OCI-LY1 (cell line): Measurements from ENCODE around the gene SNTB2.
"Not testable (repeated sequence)": the region's sequence is repeated elsewhere in the genome, so short reads cannot be mapped to it uniquely, and the experiment has no call there.

Experiments used
- H2AFZ ChIP-seq: fragments of 200-600 bp; sonication (generic), shearing (Covaris generic); 2 replicates; pipeline ENCODE4 v1.6.0; 2014; ENCODE audit warnings: antibody characterized with exemption, mild to moderate bottlenecking, low read length
- H3F3A ChIP-seq: fragments of 200-600 bp; sonication (generic), shearing (Covaris generic); 2 replicates; pipeline ENCODE4 v1.6.0; 2014; ENCODE audit warnings: mild to moderate bottlenecking, antibody characterized with exemption, low read length, moderate library complexity; ENCODE audit not compliant: insufficient read depth
- H3K27ac ChIP-seq: fragments of 200-600 bp; sonication (generic); 2 replicates; pipeline ENCODE4 v1.5.1; 2014; ENCODE audit warnings: low read length, mixed run types, mild to moderate bottlenecking, low read depth; ENCODE audit not compliant: poor library complexity, severe bottlenecking
- H3K27me3 ChIP-seq: fragments of 200-600 bp; sonication (generic); 2 replicates; pipeline ENCODE4 v1.6.0; 2014; ENCODE audit warnings: antibody characterized with exemption, mild to moderate bottlenecking, low read length, moderate library complexity; ENCODE audit not compliant: insufficient read depth
- H3K36me3 ChIP-seq: fragments of 200-600 bp; sonication (generic); 2 replicates; pipeline ENCODE4 v1.6.1; 2014; ENCODE audit warnings: mild to moderate bottlenecking, antibody characterized with exemption, low read length, moderate library complexity, mixed read lengths; ENCODE audit not compliant: insufficient read depth
- H3K4me1 ChIP-seq: fragments of 200-600 bp; sonication (generic); 2 replicates; pipeline ENCODE4 v1.5.1; 2014; ENCODE audit warnings: mild to moderate bottlenecking, low read length, moderate library complexity; ENCODE audit not compliant: insufficient read depth, severe bottlenecking
- H3K4me2 ChIP-seq: fragments of 200-600 bp; sonication (generic), shearing (Covaris generic); 2 replicates; pipeline ENCODE4 v1.6.1; 2014; ENCODE audit warnings: low read length
- H3K4me3 ChIP-seq: fragments of 200-600 bp; sonication (generic); 2 replicates; pipeline ENCODE4 v1.5.1; 2014; ENCODE audit warnings: low read length, low read depth, mild to moderate bottlenecking, mixed read lengths; ENCODE audit not compliant: poor library complexity, severe bottlenecking
- H3K79me2 ChIP-seq: fragments of 200-600 bp; shearing (Covaris generic); 2 replicates; pipeline ENCODE4 v1.6.1; 2016; ENCODE audit warnings: mixed run types, low read length, mixed read lengths; ENCODE audit not compliant: insufficient read depth
- H3K9ac ChIP-seq: fragments of 200-600 bp; sonication (generic), shearing (Covaris generic); 2 replicates; pipeline ENCODE4 v1.6.1; 2014; ENCODE audit warnings: mild to moderate bottlenecking, low read length, mixed read lengths
- H3K9me2 ChIP-seq: fragments of 200-600 bp; sonication (generic), shearing (Covaris generic); 2 replicates; pipeline ENCODE4 v1.6.1; 2014; ENCODE audit warnings: low read depth, mild to moderate bottlenecking, low read length, mixed read lengths
- H3K9me3 ChIP-seq: fragments of 200-600 bp; shearing (Covaris generic); 2 replicates; pipeline ENCODE4 v1.6.1; 2014; ENCODE audit warnings: low read length, mixed read lengths
- H4K20me1 ChIP-seq: fragments of 200-600 bp; sonication (generic), shearing (Covaris generic); 2 replicates; pipeline ENCODE4 v1.6.0; 2016; ENCODE audit warnings: mild to moderate bottlenecking, low read length; ENCODE audit not compliant: insufficient read depth
- EZH2 ChIP-seq: fragments of 200-600 bp; sonication (generic), shearing (Covaris generic); IDR thresholded peaks from 2 replicates; pipeline ENCODE4 v1.8.0; 2017; ENCODE audit warnings: borderline replicate concordance, mixed run types, mild to moderate bottlenecking, antibody characterized with exemption, low read length, moderate library complexity, mixed read lengths
- TF ChIP-seq, protein P1 (sequence below): fragments of 200-600 bp; sonication (generic), shearing (Covaris generic); IDR thresholded peaks from 2 replicates; pipeline ENCODE4 v1.5.1; 2017; ENCODE audit warnings: mild to moderate bottlenecking, antibody characterized with exemption, low read length, moderate library complexity, mixed read lengths

SNTB2 gene

DNA sequence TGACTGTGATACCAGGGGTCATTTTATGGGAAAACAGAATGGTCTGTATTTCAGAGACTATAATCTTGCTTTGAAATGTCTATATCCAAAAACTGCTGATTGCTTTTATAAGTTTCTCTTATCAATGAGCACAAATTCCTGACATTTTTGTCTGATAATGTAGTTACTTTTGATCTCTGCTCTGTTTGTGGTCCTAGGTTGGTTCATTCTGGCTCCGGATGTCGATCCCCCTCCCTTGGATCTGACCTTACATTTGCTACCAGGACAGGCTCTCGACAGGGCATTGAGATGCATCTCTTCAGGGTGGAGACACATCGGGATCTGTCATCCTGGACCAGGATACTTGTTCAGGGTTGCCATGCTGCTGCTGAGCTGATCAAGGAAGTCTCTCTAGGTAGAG lies 96.9 kb downstream of the SNTB2 start:
- no peaks in the 10 kb centered on the region for H3K9me2 ChIP-seq
- no peaks in the 10 kb centered on the region for H3K79me2 ChIP-seq
- no peaks in the 10 kb centered on the region for H3F3A ChIP-seq
- H3K27ac ChIP-seq: no peak overlapping the region
- H3K4me2 ChIP-seq: no peak overlapping the region
- no peak overlapping the region for H2AFZ ChIP-seq
- no peaks in the 10 kb centered on the region for H4K20me1 ChIP-seq
- no peaks in the 10 kb centered on the region for H3K4me1 ChIP-seq
- peaks cover 40% of the 10 kb centered on the region for H3K36me3 ChIP-seq
- no peak overlapping the region for H3K4me3 ChIP-seq
- no peaks in the 10 kb centered on the region for H3K9me3 ChIP-seq
- no peaks in the 10 kb centered on the region for H3K27me3 ChIP-seq
- no peak overlapping the region for H3K9ac ChIP-seq
- TF ChIP-seq, protein P1, sequence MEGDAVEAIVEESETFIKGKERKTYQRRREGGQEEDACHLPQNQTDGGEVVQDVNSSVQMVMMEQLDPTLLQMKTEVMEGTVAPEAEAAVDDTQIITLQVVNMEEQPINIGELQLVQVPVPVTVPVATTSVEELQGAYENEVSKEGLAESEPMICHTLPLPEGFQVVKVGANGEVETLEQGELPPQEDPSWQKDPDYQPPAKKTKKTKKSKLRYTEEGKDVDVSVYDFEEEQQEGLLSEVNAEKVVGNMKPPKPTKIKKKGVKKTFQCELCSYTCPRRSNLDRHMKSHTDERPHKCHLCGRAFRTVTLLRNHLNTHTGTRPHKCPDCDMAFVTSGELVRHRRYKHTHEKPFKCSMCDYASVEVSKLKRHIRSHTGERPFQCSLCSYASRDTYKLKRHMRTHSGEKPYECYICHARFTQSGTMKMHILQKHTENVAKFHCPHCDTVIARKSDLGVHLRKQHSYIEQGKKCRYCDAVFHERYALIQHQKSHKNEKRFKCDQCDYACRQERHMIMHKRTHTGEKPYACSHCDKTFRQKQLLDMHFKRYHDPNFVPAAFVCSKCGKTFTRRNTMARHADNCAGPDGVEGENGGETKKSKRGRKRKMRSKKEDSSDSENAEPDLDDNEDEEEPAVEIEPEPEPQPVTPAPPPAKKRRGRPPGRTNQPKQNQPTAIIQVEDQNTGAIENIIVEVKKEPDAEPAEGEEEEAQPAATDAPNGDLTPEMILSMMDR: no peak
- TF ChIP-seq EZH2: no peak

DNA sequence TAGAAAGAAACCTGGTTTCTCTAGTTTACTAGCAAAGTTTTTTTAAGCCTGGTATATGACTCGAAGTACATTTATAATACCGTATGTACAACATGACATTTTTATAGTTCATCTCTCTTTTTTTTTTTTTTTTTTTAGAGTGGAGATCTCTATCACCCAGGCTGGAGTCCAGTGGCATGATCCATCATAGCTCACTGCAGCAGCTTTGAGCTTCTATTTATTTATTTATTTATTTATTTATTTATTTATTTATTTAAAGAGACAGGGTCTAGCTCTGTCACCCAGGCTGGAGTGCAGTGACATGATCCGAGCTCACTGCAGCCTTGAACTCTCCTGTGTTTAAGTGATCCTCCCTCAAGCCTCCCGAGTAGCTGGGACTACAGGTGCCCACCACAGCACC lies 98.3 kb downstream of the SNTB2 start:
- Histone ChIP-seq H3K4me3 (no peak overlapping the region), H3K9me3 (no peaks in the 10 kb centered on the region), H3K9ac (no peak overlapping the region), H3K27me3 (no peaks in the 10 kb centered on the region), H3K4me2 (no peak overlapping the region), H3K79me2 (no peaks in the 10 kb centered on the region), H3K4me1 (no peaks in the 10 kb centered on the region), H2AFZ (no peak overlapping the region), H3F3A (no peaks in the 10 kb centered on the region), H3K27ac (no peak overlapping the region), H4K20me1 (no peaks in the 10 kb centered on the region), H3K9me2 (no peaks in the 10 kb centered on the region), H3K36me3 (peaks cover 45% of the 10 kb centered on the region)
- no peak for TF ChIP-seq EZH2
- TF ChIP-seq, protein P1: no peak

DNA sequence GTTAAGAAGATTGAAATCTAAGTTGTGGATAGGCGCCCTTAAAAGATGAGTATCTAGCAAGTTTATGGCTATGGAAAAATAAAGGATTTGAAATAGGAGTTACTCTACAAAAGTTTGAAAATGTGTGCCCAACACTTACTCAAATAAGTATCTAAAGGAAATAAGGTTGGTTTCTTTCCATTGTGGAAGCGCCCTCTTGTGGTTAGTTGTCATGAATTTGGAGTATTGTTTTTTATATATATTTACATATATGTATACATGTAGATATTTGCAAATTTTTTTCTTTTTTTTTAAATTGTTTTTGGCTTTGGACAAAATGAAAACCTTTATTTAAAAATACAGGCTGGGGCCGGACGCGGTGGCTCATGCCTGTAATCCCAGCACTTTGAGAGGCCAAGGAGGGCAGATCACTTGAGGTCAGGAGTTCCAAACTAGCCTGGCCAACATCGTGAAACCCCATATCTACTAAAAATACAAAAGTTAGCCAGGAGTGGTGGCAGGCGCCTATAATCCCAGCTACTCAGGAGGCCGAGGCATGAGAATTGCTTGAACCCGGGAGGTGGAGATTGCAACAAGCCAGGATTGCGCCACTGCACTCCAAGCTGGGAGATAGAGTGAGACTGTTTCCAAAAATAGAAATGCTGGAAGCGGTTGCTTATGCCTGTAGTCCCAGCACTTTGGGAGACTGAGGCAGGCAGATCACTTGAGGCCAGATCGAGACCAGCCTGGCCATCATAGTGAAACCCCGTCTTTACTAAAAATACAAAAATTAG lies 100.2 kb downstream of the SNTB2 start:
- TF ChIP-seq, protein P1: peak; percentile 45
- TF ChIP-seq EZH2: no peak
- Histone ChIP-seq H3K9me2 (no peaks in the 10 kb centered on the region), H3F3A (no peaks in the 10 kb centered on the region), H3K27me3 (no peaks in the 10 kb centered on the region), H3K79me2 (no peaks in the 10 kb centered on the region), H3K9ac (no peak overlapping the region), H4K20me1 (no peaks in the 10 kb centered on the region), H2AFZ (no peak overlapping the region), H3K4me2 (no peak overlapping the region), H3K36me3 (peaks cover 55% of the 10 kb centered on the region), H3K27ac (no peak overlapping the region), H3K4me1 (no peaks in the 10 kb centered on the region), H3K4me3 (no peak overlapping the region), H3K9me3 (no peaks in the 10 kb centered on the region)

DNA sequence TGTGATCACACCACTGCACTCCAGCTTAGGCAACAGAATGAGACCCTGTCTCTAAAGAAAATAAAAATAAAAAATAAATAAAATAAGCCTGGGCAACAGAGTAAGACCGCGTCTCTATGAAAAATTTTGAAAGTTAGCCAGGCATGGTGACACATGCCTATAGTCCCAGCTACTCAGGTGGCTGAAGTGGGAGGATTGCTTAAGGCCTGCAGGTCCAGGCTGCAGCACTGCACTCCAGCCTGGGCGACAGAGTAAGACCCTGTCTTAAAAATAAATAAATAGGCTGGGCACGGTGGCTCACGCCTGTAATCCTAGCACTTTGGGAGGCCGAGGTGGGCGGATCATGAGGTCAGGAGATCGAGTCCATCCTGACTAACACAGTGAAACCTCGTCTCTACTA lies 104.7 kb downstream of the SNTB2 start:
- H3K4me2 ChIP-seq, H3K9me3 ChIP-seq, H3F3A ChIP-seq, H3K79me2 ChIP-seq, H3K27ac ChIP-seq, H2AFZ ChIP-seq, H3K27me3 ChIP-seq, H3K9ac ChIP-seq, H3K4me1 ChIP-seq, H4K20me1 ChIP-seq, H3K4me3 ChIP-seq, H3K9me2 ChIP-seq: not testable (repeated sequence)
- H3K36me3 ChIP-seq: peaks cover 32% of the 10 kb centered on the region; the same call in 1 of the 2 replicates
